ENCODE data around the gene NR2C2.

NR2C2 gene

GRCh38 chr3:14921811-14922705 is 25.3 kb upstream of the NR2C2 start:
- DNase-seq, result peak; percentile 13

GRCh38 chr3:14922863-14923262 is 24.5 kb upstream of the NR2C2 start:
- no peak for DNase-seq

GRCh38 chr3:14923476-14923875 is 23.9 kb upstream of the NR2C2 start:
- DNase-seq, result no peak

GRCh38 chr3:14925729-14926591 is 21.4 kb upstream of the NR2C2 start:
- peak; percentile 62 for DNase-seq

GRCh38 chr3:14926592-14926991 is 20.8 kb upstream of the NR2C2 start:
- no peak for DNase-seq

GRCh38 chr3:14927308-14927707 is 20.1 kb upstream of the NR2C2 start:
- DNase-seq, result no peak

GRCh38 chr3:14929310-14930074 is 17.9 kb upstream of the NR2C2 start:
- DNase-seq, result no peak

GRCh38 chr3:14933820-14934425 is 13.5 kb upstream of the NR2C2 start:
- no peak for DNase-seq

- no peak for DNase-seq
These were observed 11.6 kb upstream of the NR2C2 start for GRCh38 chr3:14935592-14936345.

GRCh38 chr3:14938954-14939353 is 8.4 kb upstream of the NR2C2 start:
- DNase-seq, result no peak

- DNase-seq, result no peak
These were observed 5.5 kb upstream of the NR2C2 start for GRCh38 chr3:14941871-14942270.

GRCh38 chr3:14943042-14943441 is 4.3 kb upstream of the NR2C2 start:
- DNase-seq, result no peak

- no peak for DNase-seq
These were observed 1.1 kb upstream of the NR2C2 start for GRCh38 chr3:14946236-14946635.

GRCh38 chr3:14946739-14947099 is 664 bp upstream of the NR2C2 start:
- DNase-seq, result no peak

- peak; percentile 96 for DNase-seq
These were observed 664 bp downstream of the NR2C2 start for GRCh38 chr3:14947886-14948608.

- DNase-seq, result no peak
These were observed 1.2 kb downstream of the NR2C2 start for GRCh38 chr3:14948609-14949038.

- no peak for DNase-seq
These were observed 1.7 kb downstream of the NR2C2 start for GRCh38 chr3:14949126-14949525.

- no peak for DNase-seq
These were observed 2.9 kb downstream of the NR2C2 start for GRCh38 chr3:14950274-14950673.

GRCh38 chr3:14957153-14957552 is 9.8 kb downstream of the NR2C2 start:
- DNase-seq, result no peak

- no peak for DNase-seq
These were observed 10.5 kb downstream of the NR2C2 start for GRCh38 chr3:14957925-14958324.

GRCh38 chr3:14959359-14959943 is 12.1 kb downstream of the NR2C2 start:
- DNase-seq, result no peak
